ENCODE results near the gene ALDH3B1. TPM values are rescaled to one million over a fixed set of nuclear protein-coding genes. Genes with fewer than 3 reads are reported as not detected.

Gene ALDH3B1
- total RNA-seq, 2 donors from 2014 or later, result 1.1 TPM

- DNase-seq, result no peak
- ATAC-seq, result no peak
- peaks cover under 1% of the 10 kb centered on the region for H3K36me3 Mint-ChIP-seq (ENCODE audit: low read depth)
- no peaks in the 10 kb centered on the region for H3K9me3 ChIP-seq (ENCODE audit: control insufficient read depth, low read length, poor library complexity, severe bottlenecking)
- H3K27ac Mint-ChIP-seq, result no peak overlapping the region
- H3K4me1 Mint-ChIP-seq, result peaks cover 22% of the 10 kb centered on the region
- H3K4me3 Mint-ChIP-seq, result no peak overlapping the region
- H3K27me3 Mint-ChIP-seq, result no peaks in the 10 kb centered on the region
Measured at GRCh38 chr11:68035266-68035876, 25.2 kb downstream of the ALDH3B1 start.

GRCh38 chr11:68036141-68036716, 26.1 kb downstream of the ALDH3B1 start:
- no peaks in the 10 kb centered on the region for H3K27me3 Mint-ChIP-seq
- H3K4me3 Mint-ChIP-seq, result no peak overlapping the region
- no peak for DNase-seq
- no peaks in the 10 kb centered on the region for H3K9me3 ChIP-seq (ENCODE audit: control insufficient read depth, low read length, poor library complexity, severe bottlenecking)
- no peaks in the 10 kb centered on the region for H3K36me3 Mint-ChIP-seq (ENCODE audit: low read depth)
- no peak for ATAC-seq
- peaks cover 24% of the 10 kb centered on the region for H3K4me1 Mint-ChIP-seq
- H3K27ac Mint-ChIP-seq, result peak overlapping the region; percentile 90

GRCh38 chr11:68036717-68037239, 26.7 kb downstream of the ALDH3B1 start:
- H3K4me3 Mint-ChIP-seq, result no peak overlapping the region
- H3K4me1 Mint-ChIP-seq, result peaks cover 23% of the 10 kb centered on the region
- H3K36me3 Mint-ChIP-seq (ENCODE audit: low read depth), result no peaks in the 10 kb centered on the region
- ATAC-seq (peak; percentile 24), DNase-seq (no peak)
- H3K27me3 Mint-ChIP-seq, result no peaks in the 10 kb centered on the region
- no peaks in the 10 kb centered on the region for H3K9me3 ChIP-seq (ENCODE audit: control insufficient read depth, low read length, poor library complexity, severe bottlenecking)
- H3K27ac Mint-ChIP-seq, result peak overlapping the region; percentile 90

GRCh38 chr11:68037411-68038225, 27.5 kb downstream of the ALDH3B1 start:
- no peaks in the 10 kb centered on the region for H3K9me3 ChIP-seq (ENCODE audit: control insufficient read depth, low read length, poor library complexity, severe bottlenecking)
- Mint-ChIP-seq H3K27ac (peak overlapping the region; percentile 90), H3K27me3 (no peaks in the 10 kb centered on the region), H3K36me3 (ENCODE audit: low read depth) (no peaks in the 10 kb centered on the region), H3K4me1 (peaks cover 25% of the 10 kb centered on the region), H3K4me3 (peak overlapping the region; percentile 65)
- DNase-seq, result no peak
- no peak for ATAC-seq

GRCh38 chr11:68038226-68038717, 28.1 kb downstream of the ALDH3B1 start:
- H3K36me3 Mint-ChIP-seq (ENCODE audit: low read depth), result no peaks in the 10 kb centered on the region
- H3K27me3 Mint-ChIP-seq, result no peaks in the 10 kb centered on the region
- H3K27ac Mint-ChIP-seq, result peak overlapping the region; percentile 89
- DNase-seq (no peak), ATAC-seq (no peak)
- H3K4me1 Mint-ChIP-seq, result peaks cover 25% of the 10 kb centered on the region
- no peaks in the 10 kb centered on the region for H3K9me3 ChIP-seq (ENCODE audit: control insufficient read depth, low read length, poor library complexity, severe bottlenecking)
- H3K4me3 Mint-ChIP-seq, result peak overlapping the region; percentile 93

- peak in 2 of 3 donors; percentile 54 to 56 for DNase-seq
- peak; percentile 67 for ATAC-seq
Measured at GRCh38 chr11:68038718-68039525, 28.8 kb downstream of the ALDH3B1 start, which contains the start of gene TCIRG1. TCIRG1 (plus strand) TSS chr11:68039025; CDS start chr11:68041272, 2,247 bp downstream.

GRCh38 chr11:68039526-68040086, 29.5 kb downstream of the ALDH3B1 start:
- ATAC-seq (peak; percentile 9), DNase-seq (no peak)
- no peaks in the 10 kb centered on the region for H3K9me3 ChIP-seq (ENCODE audit: control insufficient read depth, low read length, poor library complexity, severe bottlenecking)
- peak overlapping the region; percentile 93 for H3K4me3 Mint-ChIP-seq
- no peaks in the 10 kb centered on the region for H3K36me3 Mint-ChIP-seq (ENCODE audit: low read depth)
- H3K27ac Mint-ChIP-seq, result peak overlapping the region; percentile 89
- no peaks in the 10 kb centered on the region for H3K27me3 Mint-ChIP-seq
- H3K4me1 Mint-ChIP-seq, result peaks cover 28% of the 10 kb centered on the region

More at GRCh38 chr11:68038718-68039525, 28.8 kb downstream of the ALDH3B1 start, which contains the start of gene TCIRG1:
- Mint-ChIP-seq H3K27ac (peak within 1 kb of the TSS; percentile 90), H3K36me3 (ENCODE audit: low read depth) (no peaks in the 10 kb centered on the region), H3K27me3 (no peaks in the 10 kb centered on the region), H3K4me1 (peaks cover 25% of the 10 kb centered on the region), H3K4me3 (peak within 1 kb of the TSS; percentile 93)
- no peaks in the 10 kb centered on the region for H3K9me3 ChIP-seq (ENCODE audit: control insufficient read depth, low read length, poor library complexity, severe bottlenecking)

- H3K4me3 Mint-ChIP-seq, result peak overlapping the region; percentile 93
- ATAC-seq (peak; percentile 60), DNase-seq (no peak)
- peaks cover 28% of the 10 kb centered on the region for H3K4me1 Mint-ChIP-seq
- H3K36me3 Mint-ChIP-seq (ENCODE audit: low read depth), result no peaks in the 10 kb centered on the region
- no peaks in the 10 kb centered on the region for H3K27me3 Mint-ChIP-seq
- H3K9me3 ChIP-seq (ENCODE audit: control insufficient read depth, low read length, poor library complexity, severe bottlenecking), result no peaks in the 10 kb centered on the region
- H3K27ac Mint-ChIP-seq, result peak overlapping the region; percentile 89
Measured at GRCh38 chr11:68040101-68040956, 30.2 kb downstream of the ALDH3B1 start.

- DNase-seq, result no peak
Measured at GRCh38 chr11:68040957-68041591, 30.9 kb downstream of the ALDH3B1 start.

GRCh38 chr11:68041617-68042218, 31.6 kb downstream of the ALDH3B1 start:
- DNase-seq (no peak), ATAC-seq (no peak)
- H3K36me3 Mint-ChIP-seq (ENCODE audit: low read depth), result no peaks in the 10 kb centered on the region
- H3K4me1 Mint-ChIP-seq, result peaks cover 24% of the 10 kb centered on the region
- H3K27ac Mint-ChIP-seq, result peak overlapping the region; percentile 89
- peak overlapping the region; percentile 31 for H3K4me3 Mint-ChIP-seq
- H3K27me3 Mint-ChIP-seq, result no peaks in the 10 kb centered on the region
- H3K9me3 ChIP-seq (ENCODE audit: control insufficient read depth, low read length, poor library complexity, severe bottlenecking), result no peaks in the 10 kb centered on the region

More at GRCh38 chr11:68040957-68041591, 30.9 kb downstream of the ALDH3B1 start:
- H3K36me3 Mint-ChIP-seq (ENCODE audit: low read depth), result no peaks in the 10 kb centered on the region
- H3K4me3 Mint-ChIP-seq, result peak overlapping the region; percentile 93
- peak overlapping the region; percentile 89 for H3K27ac Mint-ChIP-seq
- no peaks in the 10 kb centered on the region for H3K27me3 Mint-ChIP-seq
- H3K4me1 Mint-ChIP-seq, result peaks cover 26% of the 10 kb centered on the region
- no peaks in the 10 kb centered on the region for H3K9me3 ChIP-seq (ENCODE audit: control insufficient read depth, low read length, poor library complexity, severe bottlenecking)
- ATAC-seq, result no peak
